ENCODE data around the gene CETP.
A peak's percentile ranks its signal among the peaks of the same experiment; 100 is the strongest.

Gene CETP

GRCh38 chr16:56961851-56962281 lies at the start of gene CETP:
Gene CETP, plus strand, starts transcription at chr16:56961950. Its CDS starts 30 bp downstream, at chr16:56961980.
- no peak for DNase-seq (ENCODE audit: low read depth in 3 of 3, low spot score in 1 of 3)

- DNase-seq (ENCODE audit: low read depth in 3 of 3, low spot score in 1 of 3) = no peak
These were observed 48.7 kb upstream of the CETP start for GRCh38 chr16:56912746-56913708.

- no peak for DNase-seq (ENCODE audit: low read depth in 3 of 3, low spot score in 1 of 3)
These were observed 46.9 kb upstream of the CETP start for GRCh38 chr16:56914896-56915295.

GRCh38 chr16:56915336-56916119 lies 46.2 kb upstream of the CETP start:
- no peak for DNase-seq (ENCODE audit: low read depth in 3 of 3, low spot score in 1 of 3)

- DNase-seq (ENCODE audit: low read depth in 3 of 3, low spot score in 1 of 3) = no peak
These were observed 45.0 kb upstream of the CETP start for GRCh38 chr16:56916571-56917403.

GRCh38 chr16:56918467-56919012 lies 43.2 kb upstream of the CETP start:
- no peak for DNase-seq (ENCODE audit: low read depth in 3 of 3, low spot score in 1 of 3)

GRCh38 chr16:56919099-56919800 lies 42.5 kb upstream of the CETP start:
- no peak for DNase-seq (ENCODE audit: low read depth in 3 of 3, low spot score in 1 of 3)

- DNase-seq (ENCODE audit: low read depth in 3 of 3, low spot score in 1 of 3) = no peak
These were observed 40.2 kb upstream of the CETP start for GRCh38 chr16:56921571-56921970.

- no peak for DNase-seq (ENCODE audit: low read depth in 3 of 3, low spot score in 1 of 3)
These were observed 38.2 kb upstream of the CETP start for GRCh38 chr16:56923481-56924091.

- no peak for DNase-seq (ENCODE audit: low read depth in 3 of 3, low spot score in 1 of 3)
These were observed 34.3 kb upstream of the CETP start for GRCh38 chr16:56927471-56927870.

- DNase-seq (ENCODE audit: low read depth in 3 of 3, low spot score in 1 of 3) = no peak
These were observed 32.1 kb upstream of the CETP start for GRCh38 chr16:56929639-56930038.

GRCh38 chr16:56930486-56931270 lies 31.1 kb upstream of the CETP start:
- DNase-seq (ENCODE audit: low read depth in 3 of 3, low spot score in 1 of 3) = no peak

- no peak for DNase-seq (ENCODE audit: low read depth in 3 of 3, low spot score in 1 of 3)
These were observed 30.4 kb upstream of the CETP start for GRCh38 chr16:56931271-56931891.

- peak; percentile 98 to 99 (median 98) for DNase-seq (ENCODE audit: low read depth in 3 of 3, low spot score in 1 of 3)
These were observed 29.6 kb upstream of the CETP start, which contains the start of gene HERPUD1 for GRCh38 chr16:56931892-56932720. Gene HERPUD1, plus strand, starts transcription at chr16:56932142. Its CDS starts 103 bp downstream, at chr16:56932245.

- peak in 1 of 3 donors; percentile 2 for DNase-seq (ENCODE audit: low read depth in 3 of 3, low spot score in 1 of 3)
These were observed 28.8 kb upstream of the CETP start for GRCh38 chr16:56932721-56933619.

- DNase-seq (ENCODE audit: low read depth in 3 of 3, low spot score in 1 of 3) = no peak
These were observed 27.7 kb upstream of the CETP start for GRCh38 chr16:56933828-56934598.

Measured in stimulated activated CD4-positive, alpha-beta T cell treated with anti-CD3 and anti-CD28 coated beads, TNF-alpha, amount 100 ng/mL, for 1 hour (primary cell).